H9 (cell line): ENCODE measurements around the gene ANGPT4. TPM values are rescaled to one million over a fixed set of nuclear protein-coding genes. Genes with fewer than 3 reads are reported as not detected.

ENCODE experiments used
- DNase-seq: peaks from one replicate; pipeline ENCODE4 v3.0.0-alpha.2; 2017
- H2AFZ ChIP-seq: one replicate; pipeline ENCODE4 v1.6.1; 2013; ENCODE audit warnings: mild to moderate bottlenecking, low read length, control low read depth, moderate library complexity
- H2AK5ac ChIP-seq: 2 replicates; pipeline ENCODE4 v1.6.1; 2013; ENCODE audit warnings: low read length, control low read depth, mixed read lengths; ENCODE audit not compliant: insufficient read length
- H2BK120ac ChIP-seq: one replicate; pipeline ENCODE4 v1.6.1; 2013; ENCODE audit warnings: low read depth, mild to moderate bottlenecking, low read length, control low read depth, inconsistent platforms; ENCODE audit not compliant: poor library complexity, severe bottlenecking
- H2BK12ac ChIP-seq: 2 replicates; pipeline ENCODE4 v1.6.1; 2013; ENCODE audit warnings: low read length, control low read depth, mixed read lengths, low read depth; ENCODE audit not compliant: insufficient read length
- H2BK15ac ChIP-seq: 2 replicates; pipeline ENCODE4 v1.6.1; 2013; ENCODE audit warnings: low read depth, low read length, control low read depth
- H2BK20ac ChIP-seq: one replicate; pipeline ENCODE4 v1.6.1; 2013; ENCODE audit warnings: low read depth, mild to moderate bottlenecking, low read length, control low read depth, inconsistent platforms; ENCODE audit not compliant: poor library complexity, severe bottlenecking
- H2BK5ac ChIP-seq: 2 replicates; pipeline ENCODE4 v1.6.1; 2013; ENCODE audit warnings: low read length, control low read depth, mixed read lengths; ENCODE audit not compliant: insufficient read length
- H3K14ac ChIP-seq: 2 replicates; pipeline ENCODE4 v1.6.1; 2013; ENCODE audit warnings: low read length, control low read depth; ENCODE audit not compliant: insufficient read depth
- H3K18ac ChIP-seq: 2 replicates; pipeline ENCODE4 v1.6.1; 2013; ENCODE audit warnings: low read depth, mild to moderate bottlenecking, mixed read lengths, low read length, control low read depth; ENCODE audit not compliant: insufficient read length
- H3K23ac ChIP-seq: 2 replicates; pipeline ENCODE4 v1.6.1; 2013; ENCODE audit warnings: low read length, control low read depth, mixed read lengths, low read depth; ENCODE audit not compliant: insufficient read length
- H3K23me2 ChIP-seq: 2 replicates; pipeline ENCODE4 v1.6.1; 2013; ENCODE audit warnings: low read depth, mild to moderate bottlenecking, mixed read lengths, low read length, control low read depth; ENCODE audit not compliant: insufficient read length, poor library complexity, severe bottlenecking
- H3K27ac ChIP-seq: 2 replicates; pipeline ENCODE4 v1.5.1; 2013; ENCODE audit warnings: low read length, control low read depth, mixed read lengths, low read depth; ENCODE audit not compliant: insufficient read length
- H3K27me3 ChIP-seq: 2 replicates; pipeline ENCODE4 v1.6.1; 2013; ENCODE audit warnings: low read length, control low read depth, inconsistent platforms; ENCODE audit not compliant: insufficient read depth
- H3K4ac ChIP-seq: 2 replicates; pipeline ENCODE4 v1.6.1; 2013; ENCODE audit warnings: low read depth, mild to moderate bottlenecking, control low read depth, inconsistent platforms, low read length, moderate library complexity
- H3K4me1 ChIP-seq: 2 replicates; pipeline ENCODE4 v1.6.1; 2013; ENCODE audit warnings: low read length, control low read depth, inconsistent platforms; ENCODE audit not compliant: insufficient read depth
- H3K4me2 ChIP-seq: 2 replicates; pipeline ENCODE4 v1.6.1; 2013; ENCODE audit warnings: low read length, control low read depth, mixed read lengths; ENCODE audit not compliant: insufficient read length, insufficient read depth
- H3K56ac ChIP-seq: 2 replicates; pipeline ENCODE4 v1.6.1; 2013; ENCODE audit warnings: low read depth, mild to moderate bottlenecking, mixed read lengths, low read length, control low read depth; ENCODE audit not compliant: insufficient read length
- H3K79me1 ChIP-seq: 2 replicates; pipeline ENCODE4 v1.6.1; 2013; ENCODE audit warnings: low read depth, mild to moderate bottlenecking, moderate library complexity, low read length, control low read depth, inconsistent platforms; ENCODE audit not compliant: insufficient read depth, poor library complexity, severe bottlenecking
- H3K79me2 ChIP-seq: 2 replicates; pipeline ENCODE4 v1.6.1; 2013; ENCODE audit warnings: low read length, control low read depth, inconsistent platforms; ENCODE audit not compliant: insufficient read depth
- H3K9ac ChIP-seq: 2 replicates; pipeline ENCODE4 v1.6.1; 2013; ENCODE audit warnings: low read length, control low read depth, mixed read lengths; ENCODE audit not compliant: insufficient read length; ENCODE audit errors: extremely low read depth
- H3K9me3 ChIP-seq: one replicate; pipeline ENCODE4 v1.6.1; 2013; ENCODE audit warnings: low read depth, low read length, inconsistent platforms; ENCODE audit not compliant: control insufficient read depth
- H3T11ph ChIP-seq: one replicate; pipeline ENCODE4 v1.6.1; 2013; ENCODE audit warnings: mild to moderate bottlenecking, low read length, control low read depth, inconsistent platforms
- H4K20me1 ChIP-seq: one replicate; pipeline ENCODE4 v1.6.1; 2013; ENCODE audit not compliant: control insufficient read depth, insufficient read length, insufficient read depth
- H4K5ac ChIP-seq: 2 replicates; pipeline ENCODE4 v1.6.1; 2013; ENCODE audit warnings: low read depth, mild to moderate bottlenecking, mixed read lengths, low read length, control low read depth; ENCODE audit not compliant: insufficient read length
- H4K8ac ChIP-seq: replicated peaks from 2 replicates; pipeline ENCODE4 v1.6.1; 2013; ENCODE audit warnings: low read length, control low read depth, mixed read lengths, low read depth; ENCODE audit not compliant: insufficient read length
- H4K91ac ChIP-seq: 2 replicates; pipeline ENCODE4 v1.6.1; 2013; ENCODE audit warnings: low read depth, mild to moderate bottlenecking, moderate library complexity, mixed read lengths, low read length, control low read depth; ENCODE audit not compliant: insufficient read length
- H3K27ac Mint-ChIP-seq, 3 experiments: 2 replicates in 2 of 3; 3 replicates in 1 of 3; pipeline ENCODE4 v1.8.0; 2020 to 2021; ENCODE audit warnings: mixed read lengths in 3 of 3, mild to moderate bottlenecking in 1 of 3, moderate library complexity in 1 of 3
- H3K27me3 Mint-ChIP-seq: 2 replicates; pipeline ENCODE4 v1.8.0; 2021; ENCODE audit warnings: low read depth, mild to moderate bottlenecking, moderate library complexity, mixed read lengths
- H3K36me3 Mint-ChIP-seq, 3 experiments: 2 replicates in 2 of 3; 3 replicates in 1 of 3; pipeline ENCODE4 v1.8.0; 2020 to 2021; ENCODE audit warnings: low read depth in 3 of 3, mixed read lengths in 3 of 3; ENCODE audit not compliant: insufficient read depth in 1 of 3
- H3K4me1 Mint-ChIP-seq, 2 experiments: 2 replicates each; pipeline ENCODE4 v1.8.0; 2020; ENCODE audit warnings: mixed read lengths in 2 of 2
- H3K4me3 Mint-ChIP-seq, 2 experiments: 2 replicates in 1 of 2; 3 replicates in 1 of 2; pipeline ENCODE4 v1.8.0; 2020 to 2021; ENCODE audit warnings: mild to moderate bottlenecking in 2 of 2, mixed read lengths in 2 of 2, moderate library complexity in 1 of 2
- H3K9me3 Mint-ChIP-seq, 2 experiments: 2 replicates in 1 of 2; 3 replicates in 1 of 2; pipeline ENCODE4 v1.8.0; 2020; ENCODE audit warnings: mild to moderate bottlenecking in 2 of 2, mixed read lengths in 2 of 2, moderate library complexity in 1 of 2
- WGBS: extraction: QIAGEN DNeasy Blood & Tissue Kit; methylation state at CpG from one replicate; pipeline ENCODE4 v1.1.7; 2013; ENCODE audit warnings: missing lambda C conversion rate, low lambda C conversion rate, mixed read lengths; ENCODE audit not compliant: insufficient read length; ENCODE audit errors: extremely low coverage; 5-methylcytosine and 5-hydroxymethylcytosine counted together
- total RNA-seq: library from RNA; stranded (reverse); gene quantifications from 2 replicates; pipeline ENCODE4 v1.2.1, GENCODE V29; 2021
- TF ChIP-seq, protein P1 (sequence below): fragments of 200-600 bp; sonication (generic); conservative IDR thresholded peaks from 3 replicates; pipeline ENCODE4 v1.8.0; 2021; ENCODE audit warnings: antibody characterized with exemption, mild to moderate bottlenecking

ANGPT4 gene
- total RNA-seq, 1 experiment from 2014 or later = 0.11 TPM

DNA sequence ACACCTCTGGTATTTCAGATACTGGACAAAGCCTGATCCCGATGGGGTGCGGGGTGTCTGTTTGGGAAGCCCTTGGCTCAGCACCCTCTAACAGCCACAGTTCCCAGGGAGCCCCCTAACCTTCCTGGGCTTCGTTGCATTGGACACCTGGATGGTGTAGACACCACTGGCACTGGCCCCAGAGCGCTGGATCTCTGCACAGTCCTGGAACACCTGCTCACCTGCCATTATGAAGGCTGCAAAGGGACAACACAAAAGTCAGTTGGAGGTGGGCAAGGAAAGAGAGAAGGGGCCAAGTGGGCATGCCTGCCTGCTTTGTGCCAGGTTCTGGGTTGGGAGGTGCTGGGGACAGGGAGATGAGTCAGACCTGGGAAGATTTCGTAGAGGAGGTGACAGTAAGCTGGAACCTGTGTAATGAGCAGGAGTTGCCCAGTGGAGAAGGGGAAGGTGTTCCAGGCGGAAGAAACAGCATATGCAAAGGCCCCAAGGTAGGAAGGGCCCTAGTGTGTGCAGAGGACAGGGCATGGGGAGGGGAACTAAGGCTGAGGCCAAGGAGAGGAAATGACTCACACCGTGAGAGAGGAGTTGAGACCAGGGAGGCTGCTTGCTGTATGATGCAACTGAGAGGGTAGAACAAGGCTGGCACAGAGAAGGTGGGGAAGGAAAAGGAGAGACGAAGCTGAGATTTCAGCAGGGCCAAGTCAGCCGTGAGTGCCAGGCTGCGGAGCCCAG is 34.9 kb downstream of the ANGPT4 start:
- H3K9ac ChIP-seq = no peak overlapping the region
- H3K79me1 ChIP-seq = no peaks in the 10 kb centered on the region
- no peak overlapping the region for H3K4ac ChIP-seq
- Mint-ChIP-seq H3K4me1 (peaks cover 5 to 8% of the 10 kb centered on the region in 2 experiments), H3K36me3 (no peaks in the 10 kb centered on the region), H3K9me3 (no peaks in the 10 kb centered on the region; a peak in 1 of 5 replicates), H3K4me3 (no peak overlapping the region), H3K27ac (no peak overlapping the region), H3K27me3 (peaks cover 29% of the 10 kb centered on the region)
- H3K56ac ChIP-seq = no peak overlapping the region
- 0 out of 2 replicates have a peak, but pooled peaks cover 3% of the 10 kb centered on the region for H3K27me3 ChIP-seq
- no CpG with 5 or more reads among the region's 10 CpGs for WGBS
- no peaks in the 10 kb centered on the region for H3K4me1 ChIP-seq
- H2BK12ac ChIP-seq = no peak overlapping the region
- no peaks in the 10 kb centered on the region for H3K23me2 ChIP-seq
- no peak overlapping the region for H4K91ac ChIP-seq
- no peak overlapping the region for H3K14ac ChIP-seq
- H2AK5ac ChIP-seq = no peak overlapping the region
- no peak overlapping the region for H2BK20ac ChIP-seq
- no peak overlapping the region for H4K8ac ChIP-seq
- no peaks in the 10 kb centered on the region for H4K20me1 ChIP-seq
- H3K27ac ChIP-seq = no peak overlapping the region
- DNase-seq = no peak
- TF ChIP-seq, protein P1, sequence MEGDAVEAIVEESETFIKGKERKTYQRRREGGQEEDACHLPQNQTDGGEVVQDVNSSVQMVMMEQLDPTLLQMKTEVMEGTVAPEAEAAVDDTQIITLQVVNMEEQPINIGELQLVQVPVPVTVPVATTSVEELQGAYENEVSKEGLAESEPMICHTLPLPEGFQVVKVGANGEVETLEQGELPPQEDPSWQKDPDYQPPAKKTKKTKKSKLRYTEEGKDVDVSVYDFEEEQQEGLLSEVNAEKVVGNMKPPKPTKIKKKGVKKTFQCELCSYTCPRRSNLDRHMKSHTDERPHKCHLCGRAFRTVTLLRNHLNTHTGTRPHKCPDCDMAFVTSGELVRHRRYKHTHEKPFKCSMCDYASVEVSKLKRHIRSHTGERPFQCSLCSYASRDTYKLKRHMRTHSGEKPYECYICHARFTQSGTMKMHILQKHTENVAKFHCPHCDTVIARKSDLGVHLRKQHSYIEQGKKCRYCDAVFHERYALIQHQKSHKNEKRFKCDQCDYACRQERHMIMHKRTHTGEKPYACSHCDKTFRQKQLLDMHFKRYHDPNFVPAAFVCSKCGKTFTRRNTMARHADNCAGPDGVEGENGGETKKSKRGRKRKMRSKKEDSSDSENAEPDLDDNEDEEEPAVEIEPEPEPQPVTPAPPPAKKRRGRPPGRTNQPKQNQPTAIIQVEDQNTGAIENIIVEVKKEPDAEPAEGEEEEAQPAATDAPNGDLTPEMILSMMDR = no peak
- H4K5ac ChIP-seq = no peak overlapping the region
- no peak overlapping the region for H2BK5ac ChIP-seq
- H3K18ac ChIP-seq = no peak overlapping the region
- no peak overlapping the region for H2AFZ ChIP-seq
- H3K23ac ChIP-seq = no peak overlapping the region
- H3K9me3 ChIP-seq = no peaks in the 10 kb centered on the region
- H2BK15ac ChIP-seq = no peak overlapping the region
- H3K79me2 ChIP-seq = no peaks in the 10 kb centered on the region
- no peak overlapping the region for H3K4me2 ChIP-seq
- H3T11ph ChIP-seq = no peak overlapping the region
- no peak overlapping the region for H2BK120ac ChIP-seq
